NCI-H510A (cell line): ENCODE measurements around the gene USP11.
"Not testable (repeated sequence)": the region's sequence is repeated elsewhere in the genome, so short reads cannot be mapped to it uniquely, and the experiment has no call there.

Experiments used
- DNase-seq: peaks from one replicate; lab custom pipeline; 2025; lab: John Stamatoyannopoulos, UW

USP11 gene

DNA sequence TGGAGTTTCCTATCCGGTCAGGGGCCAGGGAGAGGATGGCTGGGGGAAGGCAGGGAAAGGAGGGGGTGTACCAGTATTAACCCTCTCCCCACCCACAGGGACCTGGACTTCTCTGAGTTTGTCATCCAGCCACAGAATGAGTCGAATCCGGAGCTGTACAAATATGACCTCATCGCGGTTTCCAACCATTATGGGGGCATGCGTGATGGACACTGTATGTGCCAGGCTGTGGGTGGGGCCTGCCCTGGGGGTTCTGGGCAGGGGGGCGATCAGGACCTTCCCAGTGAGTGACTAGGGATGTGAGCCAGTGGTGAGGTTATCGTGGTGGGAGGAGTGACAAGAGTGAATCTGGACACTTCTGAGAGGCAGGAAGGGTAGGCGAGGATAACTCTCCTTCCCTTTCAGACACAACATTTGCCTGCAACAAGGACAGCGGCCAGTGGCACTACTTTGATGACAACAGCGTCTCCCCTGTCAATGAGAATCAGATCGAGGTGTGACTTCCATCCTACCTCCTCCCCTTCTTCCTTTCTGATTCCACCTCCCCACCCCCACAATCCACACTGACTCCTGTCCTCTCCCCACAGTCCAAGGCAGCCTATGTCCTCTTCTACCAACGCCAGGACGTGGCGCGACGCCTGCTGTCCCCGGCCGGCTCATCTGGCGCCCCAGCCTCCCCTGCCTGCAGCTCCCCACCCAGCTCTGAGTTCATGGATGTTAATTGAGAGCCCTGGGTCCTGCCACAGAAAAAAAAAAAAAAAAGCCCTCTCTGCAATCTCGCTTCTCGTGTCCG is 14.6 kb downstream of the USP11 start:
- DNase-seq, result no peak

DNA sequence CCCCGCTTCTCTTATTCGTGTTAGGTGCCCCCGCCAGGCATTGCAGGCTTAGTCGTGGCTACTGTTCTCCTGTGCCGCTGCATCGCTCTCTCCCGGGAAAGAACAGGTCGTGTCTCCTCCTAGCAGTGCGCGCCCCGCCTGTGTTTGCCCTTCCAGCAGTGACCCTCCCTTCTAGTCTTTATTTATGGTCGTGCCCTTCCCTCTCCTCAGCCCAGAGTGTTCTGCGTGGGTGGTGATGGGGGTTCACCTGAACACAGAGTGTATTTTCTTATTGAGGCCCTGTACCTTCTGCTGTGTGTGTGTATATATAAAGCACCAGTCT is 15.2 kb downstream of the USP11 start:
- no peak for DNase-seq

DNA sequence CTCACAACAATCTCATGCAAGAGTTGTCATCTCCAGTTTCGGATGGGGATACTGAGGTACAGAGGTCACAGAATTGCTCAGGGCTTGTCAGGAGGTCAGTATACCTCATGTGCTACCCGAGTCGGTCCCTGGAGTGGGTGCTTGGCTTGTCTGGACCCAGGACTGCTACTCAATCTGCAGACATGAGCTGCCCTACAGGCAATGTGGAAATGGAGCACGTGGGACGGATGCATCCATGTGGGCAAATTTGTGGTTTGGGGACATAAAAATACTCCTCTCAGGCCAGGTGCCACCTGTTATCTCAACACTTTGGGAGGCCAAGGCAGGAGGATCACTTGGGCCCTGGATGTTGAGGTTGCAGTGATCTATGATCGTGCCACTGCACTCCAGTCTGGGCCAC is 15.8 kb downstream of the USP11 start:
- DNase-seq, result no peak

DNA sequence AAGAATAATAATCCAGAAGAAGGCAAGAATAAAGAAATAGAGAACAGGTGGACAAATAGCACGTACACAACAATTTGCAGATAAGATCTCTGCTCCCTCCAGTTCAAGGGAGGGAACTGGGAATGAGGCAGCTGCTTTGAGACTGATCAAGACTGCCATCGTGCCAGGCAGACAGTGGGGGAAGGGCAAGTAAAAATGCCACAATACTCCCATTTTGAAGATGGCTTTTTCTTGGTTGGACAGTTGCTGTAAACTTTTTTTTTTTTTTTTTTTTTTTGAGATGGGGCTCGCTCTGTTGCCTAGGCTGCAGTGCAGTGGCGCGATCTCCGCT is 17.2 kb downstream of the USP11 start:
- DNase-seq, result no peak

DNA sequence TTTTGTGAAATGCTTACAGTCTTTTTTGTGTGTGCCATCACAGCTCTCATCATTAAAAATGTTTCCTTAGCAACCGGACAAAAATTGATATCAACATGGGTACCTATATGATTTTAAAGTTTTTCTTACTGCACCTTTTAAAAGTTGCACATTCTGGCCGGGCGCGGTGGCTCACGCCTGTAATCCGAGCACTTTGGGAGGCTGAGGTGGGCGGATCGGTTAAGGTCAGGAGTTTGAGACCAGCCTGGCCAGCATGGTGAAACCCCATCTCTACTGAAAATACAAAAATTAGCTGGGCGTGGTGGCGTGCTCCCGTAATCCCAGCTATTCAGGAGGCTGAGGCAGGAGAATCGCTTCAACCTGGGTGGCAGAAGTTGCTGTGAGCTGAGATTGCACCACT is 24.8 kb downstream of the USP11 start:
- not testable (repeated sequence) for DNase-seq

DNA sequence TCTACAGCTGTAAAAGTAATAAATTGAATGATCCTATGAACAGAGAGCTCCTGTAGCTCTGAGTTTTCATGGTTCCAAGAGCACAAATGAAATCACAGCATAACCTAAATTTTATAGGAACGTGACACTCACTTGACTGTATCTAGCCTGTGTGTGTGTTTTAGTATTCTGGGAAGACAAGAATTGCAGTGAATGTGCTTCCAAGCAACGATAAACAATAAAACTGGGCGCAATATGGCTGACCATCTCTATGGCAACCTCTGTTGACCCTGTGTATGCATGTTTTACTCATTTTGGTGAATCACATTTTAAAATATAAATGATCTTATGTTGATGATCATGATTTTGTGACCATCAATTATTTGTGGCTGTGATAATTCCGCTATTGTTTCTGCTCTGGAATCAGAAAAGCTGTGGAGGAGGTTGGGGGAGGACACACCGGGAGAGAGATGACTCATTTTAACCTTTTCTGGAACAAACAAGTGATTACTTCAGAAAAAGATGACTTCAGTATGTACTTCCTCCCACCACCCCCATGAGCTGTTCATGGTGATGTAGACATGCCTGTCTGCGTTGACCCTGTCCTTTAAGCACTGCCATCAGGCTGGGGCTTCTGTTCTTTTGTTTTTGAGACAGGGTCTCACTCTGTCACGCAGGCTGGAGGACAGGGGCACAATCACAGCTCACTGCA is 31.8 kb downstream of the USP11 start:
- DNase-seq, result no peak

DNA sequence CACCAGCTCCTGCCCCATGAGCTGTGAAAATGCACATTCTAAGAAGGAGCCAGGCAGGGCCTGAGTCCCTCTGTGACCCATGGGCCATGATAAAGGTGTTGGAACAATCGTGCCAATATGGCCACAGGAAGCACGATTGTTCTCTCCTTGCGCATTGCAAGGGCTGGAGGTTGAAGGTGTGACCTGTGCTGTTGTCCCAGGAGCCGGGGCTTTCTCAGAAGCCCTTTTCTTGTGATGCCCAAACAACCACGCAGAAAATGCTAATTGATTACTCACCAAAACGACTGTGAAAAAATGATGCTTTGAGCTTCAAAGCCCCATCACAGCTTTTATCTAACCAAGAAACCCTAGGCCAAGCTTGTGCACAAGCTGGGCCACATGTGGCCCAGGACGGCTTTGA is 33.8 kb downstream of the USP11 start:
- DNase-seq, result no peak

DNA sequence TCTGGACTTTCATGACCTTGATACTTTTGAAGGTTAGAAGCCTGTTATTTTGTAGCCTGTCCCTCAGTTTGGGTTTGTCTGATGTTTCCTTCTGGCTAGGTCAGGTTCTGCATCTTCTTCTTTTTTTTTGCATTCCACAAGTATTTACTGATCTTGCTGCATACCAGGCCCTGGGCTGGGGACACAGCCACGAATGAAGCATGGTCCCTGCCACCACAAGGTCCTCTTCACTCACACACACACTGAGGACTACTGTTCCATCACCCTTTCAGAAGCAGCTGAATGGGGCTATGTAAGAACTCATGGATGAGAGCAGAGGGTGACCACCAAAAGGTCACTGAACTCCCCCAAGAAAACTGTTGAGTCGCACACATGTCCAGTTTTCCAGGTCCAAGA is 39.2 kb downstream of the USP11 start:
- no peak for DNase-seq

DNA sequence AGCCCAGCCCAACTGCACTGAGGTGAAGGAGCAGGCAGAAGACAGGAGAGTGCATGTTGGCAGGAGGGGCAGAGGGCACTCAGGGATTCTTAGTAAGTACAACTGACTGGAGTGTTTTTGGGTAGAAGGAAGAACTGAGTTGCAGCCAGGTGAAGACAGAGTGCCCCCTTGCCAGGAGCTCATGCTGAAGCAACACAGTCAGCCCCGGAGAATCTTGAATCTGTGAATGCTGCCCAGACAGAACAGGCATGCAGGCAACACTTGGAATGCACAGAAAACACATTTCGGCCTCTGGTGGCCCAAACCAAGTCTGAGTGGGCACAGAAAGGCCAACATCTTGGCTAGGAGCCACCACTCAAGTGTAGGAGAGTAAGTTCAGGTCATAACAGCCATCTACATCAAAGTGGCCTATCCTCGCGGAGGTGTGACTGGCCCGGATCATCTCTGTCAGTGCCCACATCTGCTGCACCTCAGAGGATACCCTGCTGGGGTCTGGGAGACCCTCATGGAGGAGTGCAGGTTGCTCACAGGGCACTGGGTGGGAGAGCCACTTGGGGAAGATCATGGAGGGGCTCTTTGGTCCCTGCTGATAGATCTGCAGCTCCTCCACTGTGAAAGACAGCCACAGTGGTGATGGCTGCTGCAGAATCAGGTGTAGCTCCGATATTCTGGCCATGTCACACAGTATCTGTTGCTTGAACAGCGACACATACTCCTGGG is 40.4 kb downstream of the USP11 start:
- no peak for DNase-seq

DNA sequence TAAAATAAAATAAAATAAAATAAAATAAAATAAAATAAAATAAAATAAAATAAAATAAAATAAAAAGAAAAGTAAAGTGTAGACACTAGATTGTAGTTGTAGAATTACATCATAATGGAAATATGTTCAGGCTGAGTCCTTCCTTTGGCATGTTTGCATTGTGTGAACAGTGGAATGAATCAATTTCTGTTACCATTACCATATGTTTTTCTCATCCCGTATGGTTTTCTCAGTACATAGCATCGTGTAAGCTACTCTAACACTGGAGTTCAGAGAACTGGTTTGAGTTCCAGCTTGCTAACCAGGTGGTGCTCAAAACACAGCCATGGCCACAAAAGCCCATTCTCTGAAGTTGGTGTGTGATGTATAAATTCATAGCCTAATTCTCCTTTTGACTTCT is 45.9 kb downstream of the USP11 start:
- DNase-seq, result no peak

DNA sequence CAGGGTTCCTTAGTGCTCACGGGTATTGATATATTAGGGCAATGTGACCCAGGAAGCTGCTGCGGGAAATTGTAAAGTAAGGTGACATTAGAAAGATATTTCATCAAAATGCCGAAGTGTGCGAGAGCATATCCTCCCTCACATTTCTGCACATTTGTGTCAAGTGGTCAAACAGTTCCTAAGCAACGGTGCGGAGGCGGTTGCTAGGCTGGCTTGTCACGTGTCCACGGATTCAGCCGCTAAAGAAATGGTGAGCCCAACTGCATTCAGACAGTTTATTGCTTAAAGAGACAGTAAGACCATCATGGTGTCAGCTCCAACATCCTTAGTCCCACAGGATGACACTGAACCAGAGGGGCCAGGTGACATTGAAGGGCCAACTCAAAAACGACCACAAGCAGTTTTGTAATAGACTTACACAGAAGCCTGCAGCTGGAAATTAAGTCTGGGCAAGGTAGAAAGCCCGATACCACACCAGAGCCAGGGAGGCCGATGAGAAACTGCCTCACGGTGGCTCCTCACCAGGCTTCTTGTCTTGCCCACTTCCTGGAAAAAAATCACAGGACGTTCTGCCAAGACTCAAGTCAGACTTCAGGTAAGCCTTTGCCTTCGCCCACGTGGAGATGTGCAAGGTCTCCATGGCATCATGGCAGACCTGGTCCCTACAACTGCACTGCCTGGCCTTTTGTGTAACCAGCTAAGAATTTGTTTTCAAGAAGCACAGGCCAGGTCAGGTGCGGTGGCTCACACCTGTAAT is 50.4 kb downstream of the USP11 start:
- peak; percentile 2 for DNase-seq

DNA sequence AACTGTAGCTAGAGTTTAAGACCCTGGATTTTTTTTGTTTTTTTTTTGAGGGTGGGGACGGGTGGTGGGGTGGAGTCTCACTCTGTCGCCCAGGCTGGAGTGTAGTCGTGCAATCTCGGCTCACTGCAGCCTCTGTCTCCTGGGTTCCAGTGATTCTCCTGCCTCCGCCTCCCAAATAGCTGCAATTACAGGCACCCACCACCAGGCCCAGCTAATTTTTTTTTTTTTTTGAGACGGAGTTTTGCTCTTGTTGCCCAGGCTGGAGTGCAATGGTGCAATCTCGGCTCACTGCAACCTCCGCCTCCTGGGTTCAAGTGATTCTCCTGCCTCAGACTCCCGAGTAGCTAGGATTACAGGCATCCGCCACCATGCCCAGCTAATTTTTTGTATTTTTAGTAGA is 51.8 kb downstream of the USP11 start:
- not testable (repeated sequence) for DNase-seq

DNA sequence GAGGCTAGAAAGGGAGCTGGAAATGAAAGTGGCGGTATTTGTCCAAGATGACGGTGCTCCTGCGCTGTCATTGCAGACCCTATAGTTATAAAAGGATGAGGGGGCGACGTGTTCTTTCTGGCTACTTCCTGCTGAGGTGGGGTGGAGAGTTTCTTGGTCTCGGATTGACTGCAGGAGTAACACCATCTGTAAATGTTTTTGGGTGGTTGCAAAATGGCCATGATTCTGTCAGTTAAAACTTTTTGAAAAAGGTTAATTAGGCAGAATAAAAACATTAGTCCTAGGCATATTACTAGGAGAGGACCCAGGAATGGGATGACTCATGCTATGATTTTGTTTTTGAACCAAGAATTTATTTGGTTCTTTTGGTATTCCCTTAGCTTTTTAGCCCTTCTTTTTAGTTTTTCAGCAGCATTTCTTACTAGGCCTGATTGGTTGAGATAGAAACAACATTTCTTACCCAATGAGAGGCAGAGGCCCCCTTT is 53.1 kb downstream of the USP11 start:
- DNase-seq, result no peak

DNA sequence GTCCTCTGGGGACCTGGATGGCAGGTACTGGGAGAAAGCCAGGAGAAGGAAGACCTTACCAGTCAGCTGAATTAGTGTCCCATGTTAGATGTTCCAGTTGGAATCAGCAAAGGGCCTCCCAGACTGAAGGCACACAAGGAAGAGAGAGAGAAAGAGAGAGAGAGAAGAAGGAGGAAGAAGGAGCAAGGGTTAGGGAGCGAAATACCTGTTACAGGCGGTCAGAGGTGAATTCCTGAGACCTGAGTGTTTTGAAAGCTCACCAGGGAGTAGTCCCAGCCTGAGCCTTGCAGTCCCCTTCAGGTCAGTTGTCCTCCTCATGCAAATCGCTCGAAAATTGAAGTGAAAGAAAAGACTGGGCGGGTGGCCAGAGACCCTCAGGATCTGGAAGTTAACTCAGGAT is 60.3 kb downstream of the USP11 start:
- DNase-seq, result no peak

DNA sequence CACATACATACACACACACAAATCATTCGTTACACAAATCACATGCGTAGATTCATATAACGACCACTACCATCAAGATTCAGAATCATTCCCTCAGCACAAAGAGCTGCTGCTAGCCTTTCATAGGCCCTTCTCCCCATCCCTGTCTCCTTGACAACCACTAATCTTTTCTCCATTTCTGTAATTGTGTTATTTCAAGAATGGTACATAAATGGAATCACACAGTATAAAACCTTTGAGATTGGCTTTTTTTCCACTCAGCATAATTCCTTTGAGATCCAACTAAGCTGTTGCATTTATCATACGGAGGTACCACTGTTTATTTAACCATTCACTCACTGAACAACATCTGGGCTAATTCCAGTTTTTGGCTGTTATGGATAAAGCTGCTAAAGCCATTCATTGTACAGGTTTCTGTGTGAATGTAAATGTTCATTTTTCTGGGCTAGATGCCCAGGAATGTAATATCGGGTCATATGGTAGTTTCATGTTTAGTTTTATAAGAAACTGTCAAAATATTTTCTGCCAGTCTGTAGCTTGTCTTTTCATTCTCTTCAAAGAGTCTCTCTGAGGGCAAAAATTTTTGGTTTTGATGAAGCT is 64.1 kb downstream of the USP11 start:
- DNase-seq, result no peak

DNA sequence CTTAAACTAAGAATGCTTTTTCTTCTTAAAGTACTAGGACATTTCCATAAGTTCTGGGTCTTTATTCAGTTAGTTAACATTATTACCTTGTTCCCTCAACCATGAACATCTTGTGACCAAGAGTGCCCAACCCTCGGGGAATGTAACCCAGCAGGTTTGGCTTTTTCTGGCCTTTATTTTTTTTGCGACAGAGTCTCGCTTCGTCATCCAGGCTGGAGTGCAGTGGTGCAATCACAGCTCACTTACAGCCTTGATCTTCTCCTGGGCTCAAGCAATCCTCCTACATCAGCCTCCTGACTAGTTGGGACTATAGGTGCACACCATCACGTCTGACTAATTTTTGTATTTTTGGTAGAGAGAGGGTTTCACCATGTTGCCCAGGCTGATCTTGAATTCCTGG is 65.1 kb downstream of the USP11 start:
- no peak for DNase-seq
